Skeletal muscle tissue (tissue), 4 donors: Measurements from ENCODE around the gene SNUPN. TPM values are rescaled to one million over a fixed set of nuclear protein-coding genes. Genes with fewer than 3 reads are reported as not detected.
"Not testable (repeated sequence)": the region's sequence is repeated elsewhere in the genome, so short reads cannot be mapped to it uniquely, and the experiment has no call there.

Source experiments
- H3K27ac ChIP-seq: one replicate; pipeline ENCODE4 v1.7.0; 2013; ENCODE audit warnings: mild to moderate bottlenecking, low read depth, low read length, inconsistent platforms
- H3K27me3 ChIP-seq, 3 donors: one replicate each; pipeline ENCODE4 v1.7.0; 2013; ENCODE audit warnings: low read length in 3 of 3; ENCODE audit not compliant: control insufficient read depth in 3 of 3, insufficient read depth in 3 of 3
- H3K36me3 ChIP-seq, 3 donors: one replicate each; pipeline ENCODE4 v1.7.0; 2013; ENCODE audit warnings: low read length in 3 of 3; ENCODE audit not compliant: control insufficient read depth in 3 of 3, insufficient read depth in 3 of 3
- H3K4me1 ChIP-seq, 3 donors: one replicate each; pipeline ENCODE4 v1.7.0; 2013; ENCODE audit warnings: low read length in 3 of 3, mild to moderate bottlenecking in 3 of 3; ENCODE audit not compliant: control insufficient read depth in 3 of 3, insufficient read depth in 3 of 3
- H3K4me3 ChIP-seq, 3 donors: one replicate each; pipeline ENCODE4 v1.7.0; 2013; ENCODE audit warnings: low read length in 3 of 3
- H3K9ac ChIP-seq, 3 donors: one replicate each; pipeline ENCODE4 v1.7.0; 2013; ENCODE audit warnings: low read length in 3 of 3, mild to moderate bottlenecking in 3 of 3, moderate library complexity in 2 of 3, low read depth in 1 of 3
- H3K9me3 ChIP-seq, 3 donors: one replicate each; pipeline ENCODE4 v1.7.0; 2013; ENCODE audit warnings: low read length in 3 of 3; ENCODE audit not compliant: control insufficient read depth in 3 of 3
- total RNA-seq: library from RNA; depleted of rRNA; stranded (reverse); fragments of >200 nt; gene quantifications from one replicate; pipeline ENCODE4 v1.2.3, GENCODE V29; 2014
- donor health status: Osteomylitis.

SNUPN gene
- total RNA-seq, 1 donor from 2014 or later: 18.3 TPM

DNA sequence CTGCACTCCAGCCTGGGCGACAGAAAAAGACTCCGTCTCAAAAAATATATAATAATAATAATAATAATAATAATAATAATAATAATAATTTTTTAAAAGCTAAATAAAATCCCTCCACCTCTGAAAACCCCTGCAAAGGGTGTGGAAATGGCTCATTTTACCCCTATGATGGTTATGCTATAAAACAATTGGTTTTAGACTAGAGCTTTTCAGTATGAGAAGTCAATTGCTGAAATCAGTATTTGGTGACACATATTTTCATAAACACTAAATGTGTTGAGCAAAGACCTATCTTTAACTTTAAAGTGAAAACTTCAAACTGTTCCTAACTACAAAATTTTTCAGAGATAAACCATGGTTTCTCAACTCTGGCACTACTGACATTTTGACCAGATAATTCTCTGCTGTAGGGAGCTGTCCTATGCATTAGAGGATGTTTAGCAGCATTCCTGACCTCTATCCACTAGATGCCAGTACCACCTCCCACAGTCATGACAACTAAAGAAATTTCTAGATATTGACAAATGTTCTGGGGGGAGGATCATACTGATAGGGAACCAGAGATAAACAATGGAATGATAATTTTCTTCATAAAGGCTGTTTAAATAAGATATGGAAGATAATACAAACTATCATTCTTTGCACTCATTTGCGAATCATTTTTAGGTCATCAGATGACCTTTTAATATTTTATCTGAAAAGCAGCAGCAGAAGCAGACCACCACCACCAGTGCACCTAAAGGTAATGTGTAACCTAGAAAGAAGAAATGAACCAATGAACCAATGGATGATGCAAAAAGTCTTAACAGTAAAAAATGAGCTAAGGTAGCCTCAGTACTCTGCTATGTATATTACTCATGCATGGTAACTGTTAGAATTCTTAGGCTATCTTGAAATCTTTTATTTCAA is 60.2 kb downstream of the SNUPN start:
- Histone ChIP-seq H3K9ac (no peak overlapping the region), H3K27ac (no peak overlapping the region), H3K4me3 (no peak overlapping the region), H3K27me3 (no peaks in the 10 kb centered on the region), H3K4me1 (peaks cover 0 to 2% (median 0%) of the 10 kb centered on the region in 3 donors), H3K36me3 (no peaks in the 10 kb centered on the region), H3K9me3 (no peaks in the 10 kb centered on the region)

DNA sequence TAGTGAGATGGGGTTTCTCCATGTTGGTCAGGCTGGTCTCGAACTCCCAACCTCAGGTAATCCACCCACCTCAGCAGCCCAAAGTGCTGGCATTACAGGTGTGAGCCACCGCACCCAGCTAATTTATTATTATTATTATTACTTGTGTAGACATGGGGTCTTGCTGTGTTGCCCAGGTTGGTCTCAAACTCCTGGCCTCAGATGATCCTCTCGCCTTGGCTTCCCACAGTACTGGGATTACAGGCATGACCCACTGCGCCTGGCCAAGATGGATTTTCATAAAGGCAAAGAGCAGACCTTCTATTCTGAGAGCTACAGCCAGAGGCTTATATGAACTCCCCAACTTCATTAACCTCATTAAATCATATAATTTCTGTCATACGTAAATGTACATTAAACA is 63.6 kb downstream of the SNUPN start:
- H3K4me1 ChIP-seq: no peaks in the 10 kb centered on the region
- no peak overlapping the region for H3K4me3 ChIP-seq
- H3K27ac ChIP-seq: no peak overlapping the region
- no peak overlapping the region for H3K9ac ChIP-seq
- H3K36me3 ChIP-seq: no peaks in the 10 kb centered on the region
- H3K9me3 ChIP-seq: no peaks in the 10 kb centered on the region
- H3K27me3 ChIP-seq: no peaks in the 10 kb centered on the region

DNA sequence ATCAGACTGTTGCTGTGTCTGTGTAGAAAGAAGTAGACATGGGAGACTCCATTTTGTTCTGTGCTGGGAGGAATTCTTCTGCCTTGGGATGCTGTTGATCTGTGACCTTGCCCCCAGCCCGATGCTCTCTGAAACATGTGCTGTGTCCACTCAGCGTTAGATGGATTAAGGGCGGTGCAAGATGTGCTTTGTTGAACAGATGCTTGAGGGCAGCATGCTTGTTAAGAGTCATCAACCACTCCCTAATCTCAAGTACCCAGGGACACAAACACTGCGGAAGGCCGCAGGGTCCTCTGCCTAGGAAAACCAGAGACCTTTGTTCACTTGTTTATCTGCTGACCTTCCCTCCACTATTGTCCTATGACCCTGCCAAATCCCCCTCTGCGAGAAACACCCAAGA is 66.2 kb downstream of the SNUPN start:
- not testable (repeated sequence) for H3K27ac ChIP-seq, H3K36me3 ChIP-seq, H3K9me3 ChIP-seq, H3K9ac ChIP-seq, H3K4me1 ChIP-seq, H3K4me3 ChIP-seq, H3K27me3 ChIP-seq

DNA sequence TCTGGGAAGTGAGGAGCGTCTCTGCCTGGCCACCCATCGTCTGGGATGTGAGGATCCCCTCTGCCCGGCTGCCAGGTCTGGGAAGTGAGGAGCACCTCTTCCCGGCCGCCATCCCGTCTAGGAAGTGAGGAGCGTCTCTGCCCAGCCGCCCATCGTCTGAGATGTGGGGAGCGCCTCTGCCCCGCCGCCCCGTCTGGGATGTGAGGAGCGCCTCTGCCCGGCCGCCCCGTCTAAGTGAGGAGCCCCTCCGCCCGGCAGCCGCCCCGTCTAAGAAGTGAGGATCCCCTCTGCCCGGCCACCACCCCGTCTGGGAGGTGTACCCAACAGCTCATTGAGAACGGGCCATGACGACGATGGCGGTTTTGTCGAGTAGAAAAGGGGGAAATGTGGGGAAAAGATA is 66.6 kb downstream of the SNUPN start:
- not testable (repeated sequence) for H3K9ac ChIP-seq, H3K9me3 ChIP-seq, H3K27me3 ChIP-seq, H3K27ac ChIP-seq, H3K4me1 ChIP-seq, H3K36me3 ChIP-seq, H3K4me3 ChIP-seq

DNA sequence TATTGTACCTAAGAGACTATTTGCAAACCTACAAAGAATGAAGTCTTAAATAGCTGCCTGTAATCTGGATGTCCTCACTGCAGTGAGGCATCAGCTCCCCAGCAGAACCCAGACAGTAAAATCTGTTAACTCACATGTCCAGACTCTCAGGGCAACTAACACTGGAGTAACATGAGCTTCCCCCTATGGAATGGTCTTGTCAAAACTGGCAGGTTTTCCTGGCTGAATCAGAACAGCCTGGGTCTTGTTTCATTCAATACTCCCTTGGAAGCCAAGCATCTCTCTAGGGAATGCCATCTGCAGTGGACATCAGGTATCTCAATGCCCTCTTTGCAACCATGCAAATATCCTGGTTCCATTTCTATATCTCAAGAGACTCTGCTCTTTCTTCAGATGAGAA is 70.8 kb downstream of the SNUPN start:
- H3K36me3 ChIP-seq: no peaks in the 10 kb centered on the region
- H3K9ac ChIP-seq: no peak overlapping the region
- peaks cover 7 to 9% (median 8%) of the 10 kb centered on the region in 3 donors for H3K4me1 ChIP-seq
- H3K9me3 ChIP-seq: no peaks in the 10 kb centered on the region
- no peak overlapping the region for H3K27ac ChIP-seq
- H3K27me3 ChIP-seq: no peaks in the 10 kb centered on the region
- no peak overlapping the region for H3K4me3 ChIP-seq

DNA sequence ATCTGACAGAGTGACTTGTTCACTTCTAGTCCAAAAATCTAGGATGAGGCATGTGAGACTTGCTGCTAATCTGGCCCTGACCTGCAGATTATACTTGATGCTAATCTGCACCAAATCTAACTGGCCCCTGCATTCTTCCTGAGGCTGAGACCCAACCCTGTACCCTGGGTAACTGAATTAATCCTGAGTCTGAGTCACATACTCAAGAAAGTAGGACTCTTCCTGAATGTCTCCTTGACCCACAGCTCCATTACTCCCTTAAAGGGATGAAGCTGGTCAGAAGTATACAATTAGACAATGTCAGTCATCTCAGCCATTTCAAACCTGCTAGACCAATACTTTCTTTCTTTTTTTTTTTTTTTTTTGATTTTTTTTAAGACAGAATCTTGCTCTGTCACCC is 71.9 kb downstream of the SNUPN start:
- peaks cover 7 to 9% (median 8%) of the 10 kb centered on the region in 3 donors for H3K4me1 ChIP-seq
- H3K27ac ChIP-seq: no peak overlapping the region
- no peak overlapping the region for H3K9ac ChIP-seq
- H3K4me3 ChIP-seq: no peak overlapping the region
- no peaks in the 10 kb centered on the region for H3K27me3 ChIP-seq
- H3K36me3 ChIP-seq: no peaks in the 10 kb centered on the region
- no peaks in the 10 kb centered on the region for H3K9me3 ChIP-seq

DNA sequence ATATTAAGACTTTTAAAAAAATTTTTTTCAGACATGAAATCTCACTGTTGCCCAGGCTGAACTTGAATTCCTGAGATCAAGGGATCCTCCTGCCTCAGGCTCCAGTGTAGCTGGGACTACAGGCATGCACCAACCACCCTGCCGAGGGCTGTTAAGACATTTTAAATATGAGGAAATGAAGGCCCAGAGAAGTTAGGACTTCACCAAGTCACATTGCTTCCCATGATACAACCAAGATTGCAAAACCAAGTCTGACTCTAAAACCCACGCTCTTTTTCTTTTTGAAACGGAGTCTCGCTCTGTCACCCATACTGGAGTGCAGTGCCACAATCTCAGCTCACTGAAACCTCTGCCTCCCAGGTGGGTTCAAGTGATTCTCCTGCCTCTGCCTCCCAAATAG is 74.4 kb downstream of the SNUPN start:
- Histone ChIP-seq H3K9ac (no peak overlapping the region), H3K27ac (no peak overlapping the region), H3K4me1 (peaks cover 7 to 9% (median 8%) of the 10 kb centered on the region in 3 donors)

More for the DNA sequence above, 74.4 kb downstream of the SNUPN start:
- H3K27me3 ChIP-seq: no peaks in the 10 kb centered on the region
- no peaks in the 10 kb centered on the region for H3K36me3 ChIP-seq
- no peaks in the 10 kb centered on the region for H3K9me3 ChIP-seq
- H3K4me3 ChIP-seq: no peak overlapping the region

Other genes starting within 250 kb of the SNUPN start
- 40.7 TPM for gene SIN3A, start 174.0 kb downstream of the SNUPN start, total RNA-seq
- gene PTPN9, start 46.4 kb downstream of the SNUPN start, total RNA-seq: 11.5 TPM
- 54.3 TPM for gene IMP3, start 14.5 kb upstream of the SNUPN start, total RNA-seq
- gene SNX33, start 22.2 kb upstream of the SNUPN start, total RNA-seq: 8.4 TPM
- gene CSPG4, start 87.1 kb upstream of the SNUPN start, total RNA-seq: 71.5 TPM
- 53.2 TPM for gene UBE2Q2, start 217.7 kb upstream of the SNUPN start, total RNA-seq